ENCODE measurements around the gene GIMAP2. TPM values are rescaled to one million over a fixed set of nuclear protein-coding genes. Genes with fewer than 3 reads are reported as not detected.

GIMAP2 gene
- total RNA-seq, 1 donor from 2014 or later, result not detected

DNA sequence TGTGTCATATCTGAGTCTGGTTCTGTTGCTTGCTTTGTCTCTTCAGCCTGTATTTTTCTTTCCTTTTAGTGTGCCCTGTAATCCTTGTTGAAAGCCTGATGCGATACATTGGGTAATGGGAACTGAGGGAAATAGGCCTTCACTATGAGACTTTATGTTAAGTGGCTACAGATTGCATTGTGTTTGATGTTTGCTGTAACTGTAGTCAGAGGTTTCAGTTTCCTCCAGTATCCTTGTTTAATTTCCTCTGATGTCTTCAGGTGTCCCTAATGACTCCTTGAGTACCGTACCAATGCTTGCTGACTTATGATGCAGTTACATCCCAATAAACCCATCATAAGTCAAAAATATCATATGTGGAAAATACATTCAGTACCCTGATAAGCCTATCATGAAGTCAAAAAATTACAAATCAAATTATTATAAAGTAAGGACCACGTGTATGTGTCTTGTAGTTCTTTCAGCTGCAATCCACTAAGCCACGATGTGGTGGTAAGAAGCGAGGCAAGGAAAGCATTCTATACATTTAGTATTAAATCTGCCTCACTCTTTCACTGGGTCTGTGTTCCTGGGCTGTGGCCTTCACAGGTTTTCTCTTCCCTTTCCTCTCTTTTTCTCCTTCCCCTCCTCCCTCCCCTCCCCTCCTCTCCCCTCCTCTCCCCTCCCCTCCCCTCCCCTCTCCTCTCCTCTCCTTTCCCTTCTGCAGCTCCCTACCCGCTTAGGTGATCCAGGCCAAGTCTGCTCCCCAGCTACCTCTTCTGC is 40.1 kb upstream of the GIMAP2 start:
- Histone ChIP-seq H4K20me1 (ENCODE audit: low read depth) (no peaks in the 10 kb centered on the region), H3K36me3 (no peaks in the 10 kb centered on the region), H3K4me2 (no peak overlapping the region), H3K79me2 (ENCODE audit: low read depth) (no peaks in the 10 kb centered on the region), H3F3A (ENCODE audit: low read depth) (no peaks in the 10 kb centered on the region), H3K9ac (no peak overlapping the region), H3K27ac (no peak overlapping the region), H3K4me1 (no peaks in the 10 kb centered on the region), H3K27me3 (no peaks in the 10 kb centered on the region), H3K9me3 (ENCODE audit: low read depth) (no peaks in the 10 kb centered on the region), H2AFZ (replicated peaks) (no peak overlapping the region), H3K4me3 (no peak overlapping the region)
- Mint-ChIP-seq H3K27ac (no peak overlapping the region), H3K4me3 (no peak overlapping the region), H3K36me3 (no peaks in the 10 kb centered on the region), H3K9me3 (peaks cover 2% of the 10 kb centered on the region), H3K4me1 (peaks cover 2% of the 10 kb centered on the region), H3K27me3 (ENCODE audit: insufficient read depth, low read depth) (no peaks in the 10 kb centered on the region)
- DNase-seq (ENCODE audit: low spot score), result no peak
- TF ChIP-seq, protein P1, sequence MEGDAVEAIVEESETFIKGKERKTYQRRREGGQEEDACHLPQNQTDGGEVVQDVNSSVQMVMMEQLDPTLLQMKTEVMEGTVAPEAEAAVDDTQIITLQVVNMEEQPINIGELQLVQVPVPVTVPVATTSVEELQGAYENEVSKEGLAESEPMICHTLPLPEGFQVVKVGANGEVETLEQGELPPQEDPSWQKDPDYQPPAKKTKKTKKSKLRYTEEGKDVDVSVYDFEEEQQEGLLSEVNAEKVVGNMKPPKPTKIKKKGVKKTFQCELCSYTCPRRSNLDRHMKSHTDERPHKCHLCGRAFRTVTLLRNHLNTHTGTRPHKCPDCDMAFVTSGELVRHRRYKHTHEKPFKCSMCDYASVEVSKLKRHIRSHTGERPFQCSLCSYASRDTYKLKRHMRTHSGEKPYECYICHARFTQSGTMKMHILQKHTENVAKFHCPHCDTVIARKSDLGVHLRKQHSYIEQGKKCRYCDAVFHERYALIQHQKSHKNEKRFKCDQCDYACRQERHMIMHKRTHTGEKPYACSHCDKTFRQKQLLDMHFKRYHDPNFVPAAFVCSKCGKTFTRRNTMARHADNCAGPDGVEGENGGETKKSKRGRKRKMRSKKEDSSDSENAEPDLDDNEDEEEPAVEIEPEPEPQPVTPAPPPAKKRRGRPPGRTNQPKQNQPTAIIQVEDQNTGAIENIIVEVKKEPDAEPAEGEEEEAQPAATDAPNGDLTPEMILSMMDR (IDR thresholded peaks at IDR 0.05), result no peak
- TF ChIP-seq EZH2phosphoT487 (IDR thresholded peaks at IDR 0.05), result no peak
- no peak for TF ChIP-seq EZH2 (IDR thresholded peaks at IDR 0.05)

DNA sequence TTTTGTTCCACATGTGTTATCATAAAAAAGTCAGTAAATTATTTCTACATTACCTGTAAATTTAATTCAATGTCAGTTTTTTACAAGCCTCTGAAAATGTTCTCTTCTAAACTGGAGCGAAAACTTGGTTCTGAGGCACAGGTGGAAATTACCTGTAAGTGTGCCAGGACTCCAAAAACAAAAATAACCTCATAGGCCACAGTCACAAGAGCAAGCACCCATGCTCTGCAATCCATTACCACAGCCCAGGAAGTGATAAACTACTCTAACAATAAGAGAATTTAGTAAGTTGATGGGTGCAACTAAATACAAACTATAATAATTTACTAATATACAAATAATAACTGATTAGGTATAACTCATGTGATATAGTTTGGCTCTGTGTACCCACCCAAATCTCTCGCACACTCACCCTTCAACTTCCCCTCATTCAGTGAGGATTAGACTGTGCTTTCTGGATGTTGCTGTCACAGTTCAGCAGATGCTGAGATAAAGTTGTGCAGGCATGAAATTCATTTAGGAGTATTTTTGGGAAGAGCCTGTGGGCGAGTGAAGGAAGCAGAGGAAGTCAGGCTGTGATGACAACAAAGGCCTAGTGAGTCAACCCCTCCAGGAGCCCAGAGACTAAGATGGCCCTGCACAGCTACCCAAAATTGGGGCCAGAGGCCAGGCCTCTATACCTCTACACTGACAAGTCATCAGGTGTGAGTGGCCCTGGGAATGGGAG is 37.0 kb upstream of the GIMAP2 start:
- H3F3A ChIP-seq (ENCODE audit: low read depth), result no peaks in the 10 kb centered on the region
- no peak overlapping the region for H3K4me3 ChIP-seq
- no peaks in the 10 kb centered on the region for H3K4me1 ChIP-seq
- H3K4me2 ChIP-seq, result no peak overlapping the region
- TF ChIP-seq EZH2phosphoT487 (IDR thresholded peaks at IDR 0.05) (no peak), EZH2 (IDR thresholded peaks at IDR 0.05) (no peak)
- TF ChIP-seq, protein P1 (IDR thresholded peaks at IDR 0.05), result no peak
- no peak overlapping the region for H3K27ac ChIP-seq
- peaks cover 5% of the 10 kb centered on the region for H3K27me3 Mint-ChIP-seq (ENCODE audit: insufficient read depth, low read depth)
- DNase-seq (ENCODE audit: low spot score), result no peak
- H2AFZ ChIP-seq (replicated peaks), result no peak overlapping the region
- H4K20me1 ChIP-seq (ENCODE audit: low read depth), result no peaks in the 10 kb centered on the region
- H3K36me3 ChIP-seq, result no peaks in the 10 kb centered on the region
- no peaks in the 10 kb centered on the region for H3K9me3 ChIP-seq (ENCODE audit: low read depth)
- H3K27ac Mint-ChIP-seq, result no peak overlapping the region
- H3K9me3 Mint-ChIP-seq, result peaks cover 2% of the 10 kb centered on the region
- peaks cover under 1% of the 10 kb centered on the region for H3K27me3 ChIP-seq
- H3K9ac ChIP-seq, result no peak overlapping the region
- no peaks in the 10 kb centered on the region for H3K79me2 ChIP-seq (ENCODE audit: low read depth)
- no peak overlapping the region for H3K4me3 Mint-ChIP-seq
- H3K36me3 Mint-ChIP-seq, result no peaks in the 10 kb centered on the region
- H3K4me1 Mint-ChIP-seq, result peaks cover 2% of the 10 kb centered on the region

DNA sequence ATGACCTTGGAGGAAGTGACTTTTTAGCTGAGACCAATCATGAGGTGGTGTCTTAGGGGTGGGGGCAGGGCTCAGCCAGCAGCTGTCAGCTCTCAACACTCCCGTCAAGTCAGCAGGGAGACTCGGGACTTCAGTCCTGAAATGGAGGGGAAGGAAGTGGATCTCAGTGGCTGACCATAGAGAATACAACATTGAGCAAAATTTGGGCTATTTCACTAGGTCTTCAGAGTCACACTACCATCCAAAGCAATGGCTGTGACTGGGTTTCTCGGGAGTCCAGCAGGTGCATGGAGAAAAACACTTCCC is 36.5 kb upstream of the GIMAP2 start:
- peaks cover 5% of the 10 kb centered on the region for H3K27me3 ChIP-seq
- no peaks in the 10 kb centered on the region for H3K36me3 ChIP-seq
- no peak for DNase-seq (ENCODE audit: low spot score)
- no peaks in the 10 kb centered on the region for H3K4me1 ChIP-seq
- H3K4me1 Mint-ChIP-seq, result peaks cover 2% of the 10 kb centered on the region
- no peak overlapping the region for H2AFZ ChIP-seq (replicated peaks)
- H3K9me3 Mint-ChIP-seq, result peaks cover 4% of the 10 kb centered on the region
- H3K27me3 Mint-ChIP-seq (ENCODE audit: insufficient read depth, low read depth), result peaks cover 5% of the 10 kb centered on the region
- no peaks in the 10 kb centered on the region for H4K20me1 ChIP-seq (ENCODE audit: low read depth)
- H3K4me3 Mint-ChIP-seq, result no peak overlapping the region
- H3F3A ChIP-seq (ENCODE audit: low read depth), result no peaks in the 10 kb centered on the region
- H3K4me3 ChIP-seq, result no peak overlapping the region
- H3K79me2 ChIP-seq (ENCODE audit: low read depth), result no peaks in the 10 kb centered on the region
- no peak overlapping the region for H3K27ac Mint-ChIP-seq
- no peak overlapping the region for H3K27ac ChIP-seq
- TF ChIP-seq EZH2phosphoT487 (IDR thresholded peaks at IDR 0.05) (no peak), EZH2 (IDR thresholded peaks at IDR 0.05) (no peak)
- TF ChIP-seq, protein P1 (IDR thresholded peaks at IDR 0.05), result no peak
- no peaks in the 10 kb centered on the region for H3K36me3 Mint-ChIP-seq
- no peak overlapping the region for H3K4me2 ChIP-seq
- no peak overlapping the region for H3K9ac ChIP-seq
- no peaks in the 10 kb centered on the region for H3K9me3 ChIP-seq (ENCODE audit: low read depth)
